NCI-H187 (cell line): ENCODE measurements around the gene PROX1.

Source experiments
- DNase-seq, 2 experiments: peaks; one replicate each; lab custom pipeline; 2025; lab: John Stamatoyannopoulos, UW

The PROX1 gene, protein sequence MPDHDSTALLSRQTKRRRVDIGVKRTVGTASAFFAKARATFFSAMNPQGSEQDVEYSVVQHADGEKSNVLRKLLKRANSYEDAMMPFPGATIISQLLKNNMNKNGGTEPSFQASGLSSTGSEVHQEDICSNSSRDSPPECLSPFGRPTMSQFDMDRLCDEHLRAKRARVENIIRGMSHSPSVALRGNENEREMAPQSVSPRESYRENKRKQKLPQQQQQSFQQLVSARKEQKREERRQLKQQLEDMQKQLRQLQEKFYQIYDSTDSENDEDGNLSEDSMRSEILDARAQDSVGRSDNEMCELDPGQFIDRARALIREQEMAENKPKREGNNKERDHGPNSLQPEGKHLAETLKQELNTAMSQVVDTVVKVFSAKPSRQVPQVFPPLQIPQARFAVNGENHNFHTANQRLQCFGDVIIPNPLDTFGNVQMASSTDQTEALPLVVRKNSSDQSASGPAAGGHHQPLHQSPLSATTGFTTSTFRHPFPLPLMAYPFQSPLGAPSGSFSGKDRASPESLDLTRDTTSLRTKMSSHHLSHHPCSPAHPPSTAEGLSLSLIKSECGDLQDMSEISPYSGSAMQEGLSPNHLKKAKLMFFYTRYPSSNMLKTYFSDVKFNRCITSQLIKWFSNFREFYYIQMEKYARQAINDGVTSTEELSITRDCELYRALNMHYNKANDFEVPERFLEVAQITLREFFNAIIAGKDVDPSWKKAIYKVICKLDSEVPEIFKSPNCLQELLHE

DNA sequence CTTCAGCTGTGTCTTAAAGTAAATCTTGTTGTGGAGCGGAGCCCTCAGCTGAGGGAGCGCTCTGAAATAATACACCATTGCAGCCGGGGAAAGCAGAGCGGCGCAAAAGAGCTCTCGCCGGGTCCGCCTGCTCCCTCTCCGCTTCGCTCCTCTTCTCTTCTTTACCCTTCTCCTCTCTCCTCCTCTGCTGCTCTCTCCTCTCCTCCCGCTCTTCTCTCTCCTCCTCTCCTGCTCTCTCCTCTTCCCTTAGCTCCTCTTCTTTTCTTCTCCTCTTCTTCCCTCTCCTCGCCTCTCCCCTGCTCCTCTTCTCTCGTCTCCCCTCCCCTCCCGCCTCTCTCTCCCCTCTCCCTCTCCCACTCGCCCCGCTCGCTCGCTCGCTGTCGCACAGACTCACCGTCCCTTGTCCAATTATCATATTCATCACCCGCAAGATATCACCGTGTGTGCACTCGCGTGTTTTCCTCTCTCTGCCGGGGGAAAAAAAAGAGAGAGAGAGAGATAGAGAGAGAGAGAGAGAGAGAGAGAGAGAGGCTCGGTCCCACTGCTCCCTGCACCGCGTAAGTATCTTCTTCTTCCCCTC is at the start of gene PROX1:
PROX1 (plus strand) TSS at position 47 of the 580 bp plus-strand sequence. CDS start 8,563 bp downstream, outside the sequence.
- DNase-seq = peak; percentile 53 to 63

- no peak for DNase-seq
Measured at GRCh38 chr1:213938776-213939175, 49.0 kb upstream of the PROX1 start.

DNA sequence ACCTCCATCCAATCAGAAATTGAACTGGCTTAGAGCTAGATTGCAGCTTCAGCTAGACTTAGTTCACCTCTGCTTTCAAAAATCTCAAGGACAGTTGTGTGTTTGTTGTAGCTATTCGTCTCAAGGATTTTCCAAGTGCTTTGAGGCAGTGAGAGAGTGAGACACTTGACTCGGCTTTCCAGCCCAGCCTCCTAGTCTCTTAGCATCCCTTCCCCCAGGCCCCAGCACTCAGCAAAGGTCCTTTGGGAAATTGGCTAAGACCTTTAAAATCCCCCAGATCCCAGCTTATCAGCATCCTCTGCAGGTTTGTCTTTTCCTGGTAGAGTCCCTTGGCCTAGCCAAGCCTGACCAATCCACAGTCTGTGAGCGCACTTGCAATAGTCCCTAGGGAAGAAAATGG is 47.9 kb upstream of the PROX1 start:
- DNase-seq = peak in 1 of 2 experiments; percentile 7

DNA sequence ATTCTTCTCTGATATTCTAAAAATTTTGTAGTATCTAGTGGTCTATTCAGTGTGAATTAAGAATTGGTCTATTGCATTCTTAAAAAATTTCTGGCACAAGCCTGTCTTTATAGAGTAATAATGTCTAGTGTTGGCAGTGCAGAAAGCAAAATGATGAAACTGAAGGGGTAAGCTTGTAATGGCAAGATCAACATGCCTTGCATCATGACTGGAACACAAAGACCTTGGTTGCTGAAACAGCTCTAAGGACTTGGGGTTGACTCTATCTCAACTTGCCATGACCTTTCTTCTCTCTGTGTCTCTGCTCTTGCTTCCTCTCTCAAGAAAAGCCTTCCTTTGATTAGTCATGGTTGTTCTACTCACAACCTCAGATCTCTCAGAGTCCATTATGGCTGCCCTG is 46.8 kb upstream of the PROX1 start:
- DNase-seq = no peak

DNA sequence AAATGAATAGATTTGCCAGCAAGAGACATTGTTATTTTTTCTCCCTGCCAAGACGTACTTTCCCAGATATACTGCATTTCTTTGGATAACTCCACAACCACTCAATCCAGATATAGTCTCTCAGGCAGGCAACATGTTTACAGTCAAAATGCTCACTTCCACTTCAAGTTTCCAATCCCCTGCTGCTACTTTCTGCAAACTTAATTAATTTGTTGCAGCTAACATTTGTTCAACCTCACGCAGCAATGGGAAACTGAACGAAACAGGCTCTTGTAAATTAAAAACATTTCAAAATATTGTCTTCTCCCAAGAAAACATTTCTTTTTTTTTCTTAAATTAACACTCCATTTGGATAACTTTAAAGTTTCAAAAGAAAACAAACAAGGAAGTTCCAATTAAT is 45.7 kb upstream of the PROX1 start:
- DNase-seq = no peak

DNA sequence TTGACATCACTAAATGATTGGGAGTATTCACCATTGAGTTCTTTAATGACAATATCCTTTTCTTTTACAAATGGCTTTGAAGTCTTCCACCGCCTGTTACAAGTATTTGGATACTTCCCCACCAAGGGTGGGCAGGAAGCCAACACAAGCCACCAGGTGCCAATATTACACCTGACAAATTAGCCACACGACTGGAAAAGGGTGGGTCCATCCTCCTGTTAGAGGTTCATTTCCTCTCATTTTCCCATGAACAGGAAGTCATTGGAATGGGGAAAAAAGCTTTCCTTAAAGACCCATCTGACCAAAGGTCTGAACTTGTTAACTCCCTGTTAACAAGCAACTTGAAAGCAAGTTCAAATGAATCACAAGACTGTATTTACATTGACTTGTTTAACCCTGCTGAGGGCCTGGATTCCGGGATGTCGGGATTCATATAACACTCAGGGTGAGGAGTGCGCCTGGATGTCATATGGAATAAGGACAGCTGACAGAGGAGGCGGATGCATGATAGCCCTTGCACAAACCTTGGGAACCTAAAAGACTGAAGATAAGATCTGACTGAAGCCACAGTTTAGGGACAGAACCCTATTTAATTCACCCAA is 40.5 kb upstream of the PROX1 start:
- no peak for DNase-seq

GRCh38 chr1:213951876-213952275 is 35.9 kb upstream of the PROX1 start:
- no peak for DNase-seq

DNA sequence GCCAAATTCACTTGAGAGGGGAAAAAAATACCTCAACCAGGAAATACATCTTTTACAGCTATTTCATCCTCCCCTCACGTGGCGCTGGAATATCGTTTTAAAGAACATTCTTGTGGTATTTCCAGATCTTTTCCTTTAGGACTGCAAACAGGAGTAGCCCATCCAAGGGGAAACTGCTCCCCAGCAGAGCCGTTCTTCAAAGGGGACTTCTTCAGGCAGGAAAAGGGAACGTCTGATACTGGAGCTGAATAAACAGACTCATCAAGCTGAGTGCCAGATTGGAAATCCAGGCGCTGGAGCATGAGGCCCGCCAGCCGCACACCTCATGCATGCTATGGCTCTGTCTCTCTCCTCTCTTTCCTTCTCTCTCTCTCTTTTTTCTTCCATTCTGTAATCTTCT is 34.0 kb upstream of the PROX1 start:
- DNase-seq = no peak

- DNase-seq = no peak
Measured at GRCh38 chr1:213956295-213956770, 31.4 kb upstream of the PROX1 start.

DNA sequence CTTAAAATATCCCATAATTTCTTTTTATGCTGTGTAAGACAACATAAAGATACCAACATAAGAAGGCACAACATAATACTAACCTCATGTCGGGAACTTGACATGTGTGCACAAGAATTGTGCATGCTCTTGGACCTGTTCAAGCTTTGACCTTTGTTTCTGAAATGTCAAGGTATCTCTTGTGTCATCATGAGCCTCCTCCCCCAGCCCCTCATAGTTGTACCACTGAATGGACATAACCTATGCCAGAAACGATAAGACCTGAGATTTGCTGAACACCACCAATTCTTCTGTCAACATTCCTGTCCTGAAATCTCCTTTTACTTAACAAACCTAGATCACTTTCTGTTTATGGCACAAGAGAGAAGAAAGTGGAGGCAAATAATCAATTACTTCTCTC is 29.4 kb upstream of the PROX1 start:
- no peak for DNase-seq

DNA sequence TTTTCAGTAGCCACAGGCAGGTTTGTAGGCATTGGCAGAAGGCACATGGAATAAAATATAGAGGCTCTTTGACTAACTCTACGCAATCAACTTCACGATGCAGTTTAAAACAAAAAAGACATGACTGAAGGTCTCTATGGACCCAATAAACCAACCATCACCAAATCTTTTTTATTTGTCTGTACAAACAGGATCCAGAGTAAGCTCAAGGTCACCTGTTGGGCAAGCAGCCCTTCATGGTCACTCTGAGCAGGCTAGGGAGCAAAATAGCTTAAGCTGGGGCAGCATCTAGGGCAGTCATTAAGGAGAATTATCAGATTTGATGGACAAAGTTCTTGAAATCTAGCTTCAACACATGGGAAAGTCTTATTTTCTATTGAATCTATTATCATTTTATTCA is 26.8 kb upstream of the PROX1 start:
- DNase-seq = no peak

GRCh38 chr1:213962508-213962907 is 25.3 kb upstream of the PROX1 start:
- DNase-seq = no peak

- DNase-seq = no peak
Measured at GRCh38 chr1:213966122-213966521, 21.7 kb upstream of the PROX1 start.

DNA sequence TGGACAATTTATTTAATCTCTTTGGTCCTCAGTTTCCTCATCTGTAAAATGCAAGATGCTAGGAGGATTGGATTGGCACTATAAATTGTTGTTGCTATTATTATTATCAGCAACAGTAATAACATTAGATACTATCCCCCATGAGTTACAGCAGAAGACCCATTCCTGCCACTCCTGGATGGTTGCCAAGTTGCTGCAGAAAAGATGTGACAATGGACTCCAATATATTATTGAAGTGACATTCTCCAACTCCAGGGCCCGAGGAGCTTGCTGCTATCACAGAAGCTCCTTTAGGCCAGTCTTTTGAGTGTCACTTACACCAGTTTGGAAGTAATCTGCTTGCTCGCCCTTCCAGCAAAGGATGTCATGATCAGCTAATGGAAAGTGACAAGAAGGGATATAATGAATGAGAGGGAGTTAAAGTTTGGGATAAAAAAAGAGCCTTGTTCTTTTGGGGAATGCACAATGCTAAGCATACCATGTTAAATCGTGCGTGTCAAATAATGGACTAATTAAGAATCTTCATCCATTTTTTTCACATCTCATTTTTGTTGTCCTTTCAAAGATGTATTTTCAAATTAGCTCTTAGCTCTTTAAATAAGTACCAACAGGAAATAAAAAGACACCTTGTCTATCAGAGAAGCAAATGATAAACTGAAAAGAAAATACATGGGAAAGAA is 19.5 kb upstream of the PROX1 start:
- no peak for DNase-seq

GRCh38 chr1:213969958-213970555 is 17.7 kb upstream of the PROX1 start:
- no peak for DNase-seq

GRCh38 chr1:213972141-213972540 is 15.6 kb upstream of the PROX1 start:
- DNase-seq = no peak

DNA sequence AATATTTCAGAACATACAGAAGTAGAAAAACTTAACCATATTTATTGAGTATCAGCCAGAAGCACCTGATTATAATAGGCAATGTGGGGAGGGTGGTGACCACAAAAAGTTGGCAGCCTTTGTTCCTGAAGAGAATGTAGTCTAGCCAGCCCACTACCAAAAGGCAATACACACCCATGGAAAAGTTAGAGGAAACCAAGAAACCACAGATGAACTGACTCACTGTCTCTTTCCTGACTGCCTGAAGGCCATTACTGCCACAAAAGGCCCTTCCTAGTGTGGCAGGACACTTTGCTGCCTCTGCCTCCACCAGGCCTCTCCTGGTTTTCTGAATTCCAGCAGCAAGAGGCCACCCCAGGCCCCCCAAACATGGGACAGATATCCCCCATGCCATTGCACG is 14.6 kb upstream of the PROX1 start:
- no peak for DNase-seq

DNA sequence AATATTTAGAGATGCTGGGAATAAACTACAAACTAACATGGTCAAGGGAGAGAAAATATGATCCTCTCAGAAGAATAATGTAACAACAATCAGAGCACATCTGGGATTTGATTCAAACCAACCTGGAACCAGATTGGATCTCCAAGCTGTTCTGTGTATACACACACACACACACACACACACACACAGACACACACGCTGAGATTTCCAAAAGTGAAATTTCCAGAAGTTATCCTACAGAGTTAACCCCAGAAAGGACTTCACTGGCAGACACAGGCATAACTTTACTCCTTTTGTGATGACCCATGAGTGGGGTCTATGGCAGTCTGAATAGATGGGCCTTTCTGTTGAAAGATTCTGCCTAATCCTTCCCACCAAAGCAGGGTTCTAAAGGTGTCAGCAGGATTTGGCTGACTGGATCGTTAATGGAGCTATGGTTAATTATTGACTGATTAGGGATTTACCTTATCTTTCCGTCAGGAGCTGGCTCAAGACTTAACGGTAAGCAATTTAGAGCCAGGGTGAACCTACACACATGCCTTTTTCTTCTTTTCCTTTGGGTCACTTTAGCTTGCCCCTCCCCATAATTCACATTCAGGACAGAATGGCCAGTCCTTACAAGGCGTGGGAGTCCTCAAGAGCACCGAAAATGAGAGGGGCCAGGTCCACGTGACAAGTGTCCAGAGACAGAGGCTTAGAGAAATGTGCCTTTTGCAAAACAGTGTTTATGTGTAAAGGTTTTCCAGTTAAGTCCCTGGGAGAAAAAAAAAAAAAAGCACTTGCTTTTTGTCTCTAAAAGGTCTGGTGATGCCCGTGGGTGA is 10.9 kb upstream of the PROX1 start:
- no peak for DNase-seq

- no peak for DNase-seq
Measured at GRCh38 chr1:213977486-213977842, 10.3 kb upstream of the PROX1 start.

- no peak for DNase-seq
Measured at GRCh38 chr1:213977909-213978308, 9.9 kb upstream of the PROX1 start.
